HUES48 (cell line): ENCODE data around the gene DPH6.

Source experiments
- H3K27ac ChIP-seq: one replicate; pipeline ENCODE4 v1.7.0; 2013; ENCODE audit warnings: low read depth, low read length, inconsistent platforms
- H3K27me3 ChIP-seq: 2 replicates; pipeline ENCODE4 v1.6.1; 2013; ENCODE audit warnings: mild to moderate bottlenecking, low read length; ENCODE audit not compliant: control insufficient read depth, insufficient read depth
- H3K36me3 ChIP-seq: 2 replicates; pipeline ENCODE4 v1.6.1; 2013; ENCODE audit warnings: low read length; ENCODE audit not compliant: control insufficient read depth, insufficient read depth
- H3K4me1 ChIP-seq: 2 replicates; pipeline ENCODE4 v1.6.1; 2013; ENCODE audit warnings: mild to moderate bottlenecking, low read length; ENCODE audit not compliant: control insufficient read depth, insufficient read depth
- H3K4me3 ChIP-seq: 2 replicates; pipeline ENCODE4 v1.5.1; 2013; ENCODE audit warnings: mild to moderate bottlenecking, low read depth, low read length
- H3K9ac ChIP-seq: 2 replicates; pipeline ENCODE4 v1.6.1; 2013; ENCODE audit warnings: mild to moderate bottlenecking, low read depth, low read length, moderate library complexity
- H3K9me3 ChIP-seq: 2 replicates; pipeline ENCODE4 v1.6.1; 2013; ENCODE audit warnings: low read length; ENCODE audit not compliant: control insufficient read depth, insufficient read depth

Gene DPH6

GRCh38 chr15:35439291-35439690 lies 106.7 kb downstream of the DPH6 start:
- peaks cover 10% of the 10 kb centered on the region; the same call in 1 of the 2 replicates for H3K4me1 ChIP-seq
- no peaks in the 10 kb centered on the region for H3K27me3 ChIP-seq
- H3K4me3 ChIP-seq = no peak overlapping the region
- no peak overlapping the region for H3K27ac ChIP-seq
- H3K36me3 ChIP-seq = peaks cover 6% of the 10 kb centered on the region; the same call in 1 of the 2 replicates
- no peak overlapping the region for H3K9ac ChIP-seq
- peaks cover 10% of the 10 kb centered on the region for H3K9me3 ChIP-seq

- Histone ChIP-seq H3K9ac (no peak overlapping the region), H3K27ac (no peak overlapping the region), H3K27me3 (no peaks in the 10 kb centered on the region), H3K36me3 (peaks cover 6% of the 10 kb centered on the region; the same call in 1 of the 2 replicates), H3K4me1 (peaks cover 5% of the 10 kb centered on the region; the same call in 1 of the 2 replicates), H3K9me3 (peaks cover 10% of the 10 kb centered on the region), H3K4me3 (no peak overlapping the region)
These were observed 108.8 kb downstream of the DPH6 start for GRCh38 chr15:35437157-35437556.

- no peak overlapping the region for H3K9ac ChIP-seq
- no peaks in the 10 kb centered on the region for H3K27me3 ChIP-seq
- peaks cover 10% of the 10 kb centered on the region for H3K9me3 ChIP-seq
- no peak overlapping the region for H3K4me3 ChIP-seq
- peaks cover 6% of the 10 kb centered on the region; the same call in 1 of the 2 replicates for H3K36me3 ChIP-seq
- no peak overlapping the region for H3K27ac ChIP-seq
- H3K4me1 ChIP-seq = peaks cover 5% of the 10 kb centered on the region; the same call in 1 of the 2 replicates
These were observed 109.5 kb downstream of the DPH6 start for GRCh38 chr15:35436422-35436821.

- H3K4me1 ChIP-seq = no peaks in the 10 kb centered on the region
- H3K36me3 ChIP-seq = peaks cover 6% of the 10 kb centered on the region; the same call in 1 of the 2 replicates
- peaks cover 10% of the 10 kb centered on the region for H3K9me3 ChIP-seq
- H3K27me3 ChIP-seq = no peaks in the 10 kb centered on the region
- no peak overlapping the region for H3K9ac ChIP-seq
- no peak overlapping the region for H3K27ac ChIP-seq
- no peak overlapping the region for H3K4me3 ChIP-seq
These were observed 114.7 kb downstream of the DPH6 start for GRCh38 chr15:35431281-35431680.

- no peaks in the 10 kb centered on the region for H3K36me3 ChIP-seq
- no peak overlapping the region for H3K27ac ChIP-seq
- no peaks in the 10 kb centered on the region for H3K4me1 ChIP-seq
- no peak overlapping the region for H3K4me3 ChIP-seq
- no peaks in the 10 kb centered on the region for H3K27me3 ChIP-seq
- H3K9me3 ChIP-seq = peaks cover 3% of the 10 kb centered on the region
- H3K9ac ChIP-seq = no peak overlapping the region
These were observed 115.7 kb downstream of the DPH6 start for GRCh38 chr15:35430301-35430700.

GRCh38 chr15:35427496-35427895 lies 118.5 kb downstream of the DPH6 start:
- H3K4me1 ChIP-seq = no peaks in the 10 kb centered on the region
- H3K9ac ChIP-seq = no peak overlapping the region
- no peaks in the 10 kb centered on the region for H3K36me3 ChIP-seq
- no peaks in the 10 kb centered on the region for H3K27me3 ChIP-seq
- H3K9me3 ChIP-seq = no peaks in the 10 kb centered on the region
- H3K27ac ChIP-seq = no peak overlapping the region
- H3K4me3 ChIP-seq = no peak overlapping the region

GRCh38 chr15:35427091-35427490 lies 118.9 kb downstream of the DPH6 start:
- Histone ChIP-seq H3K9me3 (no peaks in the 10 kb centered on the region), H3K27ac (no peak overlapping the region), H3K27me3 (no peaks in the 10 kb centered on the region), H3K4me3 (no peak overlapping the region), H3K9ac (no peak overlapping the region), H3K4me1 (no peaks in the 10 kb centered on the region), H3K36me3 (no peaks in the 10 kb centered on the region)

- Histone ChIP-seq H3K9me3 (no peaks in the 10 kb centered on the region), H3K9ac (no peak overlapping the region), H3K4me1 (no peaks in the 10 kb centered on the region), H3K27me3 (no peaks in the 10 kb centered on the region), H3K27ac (no peak overlapping the region), H3K36me3 (no peaks in the 10 kb centered on the region), H3K4me3 (no peak overlapping the region)
These were observed 135.2 kb downstream of the DPH6 start for GRCh38 chr15:35410775-35411174.

GRCh38 chr15:35399901-35400300 lies 146.1 kb downstream of the DPH6 start:
- Histone ChIP-seq H3K4me1 (no peaks in the 10 kb centered on the region), H3K36me3 (no peaks in the 10 kb centered on the region), H3K9ac (no peak overlapping the region), H3K9me3 (no peaks in the 10 kb centered on the region), H3K4me3 (no peak overlapping the region), H3K27me3 (no peaks in the 10 kb centered on the region), H3K27ac (no peak overlapping the region)

- H3K4me3 ChIP-seq = no peak overlapping the region
- no peak overlapping the region for H3K27ac ChIP-seq
- H3K36me3 ChIP-seq = no peaks in the 10 kb centered on the region
- H3K9ac ChIP-seq = no peak overlapping the region
- no peaks in the 10 kb centered on the region for H3K4me1 ChIP-seq
- H3K27me3 ChIP-seq = no peaks in the 10 kb centered on the region
- H3K9me3 ChIP-seq = 0 out of 2 replicates have a peak, but pooled peaks cover 1% of the 10 kb centered on the region
These were observed 148.9 kb downstream of the DPH6 start for GRCh38 chr15:35397027-35397426.

GRCh38 chr15:35394416-35394815 lies 151.5 kb downstream of the DPH6 start:
- no peak overlapping the region for H3K9ac ChIP-seq
- no peak overlapping the region for H3K27ac ChIP-seq
- H3K36me3 ChIP-seq = no peaks in the 10 kb centered on the region
- H3K4me1 ChIP-seq = no peaks in the 10 kb centered on the region
- peaks cover 7% of the 10 kb centered on the region; the same call in 1 of the 2 replicates for H3K9me3 ChIP-seq
- H3K27me3 ChIP-seq = no peaks in the 10 kb centered on the region
- no peak overlapping the region for H3K4me3 ChIP-seq

- no peaks in the 10 kb centered on the region for H3K27me3 ChIP-seq
- H3K9ac ChIP-seq = no peak overlapping the region
- no peaks in the 10 kb centered on the region for H3K36me3 ChIP-seq
- H3K9me3 ChIP-seq = peaks cover 7% of the 10 kb centered on the region; the same call in 1 of the 2 replicates
- no peak overlapping the region for H3K4me3 ChIP-seq
- no peak overlapping the region for H3K27ac ChIP-seq
- H3K4me1 ChIP-seq = no peaks in the 10 kb centered on the region
These were observed 152.6 kb downstream of the DPH6 start for GRCh38 chr15:35393398-35393797.
